Activated CD4-positive, alpha-beta T cell treated with anti-CD3 and anti-CD28 coated beads, Interleukin-2, amount 10 ng/mL, durations not matched to agents 24 days and 14 days (primary cell): Measurements from ENCODE around the gene MGAT1. TPM values are rescaled to one million over a fixed set of nuclear protein-coding genes. Genes with fewer than 3 reads are reported as not detected.
"Not testable (repeated sequence)": the region's sequence is repeated elsewhere in the genome, so short reads cannot be mapped to it uniquely, and the experiment has no call there.

Source experiments
- DNase-seq: peaks from one replicate; pipeline ENCODE4 v3.0.0; 2022
- H3K27ac Mint-ChIP-seq: one replicate; pipeline ENCODE4 v1.8.0; 2022; ENCODE audit warnings: mild to moderate bottlenecking, mixed read lengths
- H3K27me3 Mint-ChIP-seq: one replicate; pipeline ENCODE4 v1.8.0; 2022; ENCODE audit warnings: mixed read lengths
- H3K36me3 Mint-ChIP-seq: one replicate; pipeline ENCODE4 v1.8.0; 2022; ENCODE audit warnings: low read depth, mild to moderate bottlenecking, mixed read lengths
- H3K4me1 Mint-ChIP-seq: one replicate; pipeline ENCODE4 v1.8.0; 2021; ENCODE audit warnings: mixed read lengths
- H3K4me3 Mint-ChIP-seq: one replicate; pipeline ENCODE4 v1.8.0; 2022; ENCODE audit warnings: mild to moderate bottlenecking, moderate library complexity, mixed read lengths
- H3K9me3 Mint-ChIP-seq: one replicate; pipeline ENCODE4 v1.8.0; 2021; ENCODE audit warnings: mixed read lengths
- intact Hi-C: fragments of 100-400 bp; cut with micrococcal nuclease; formaldehyde crosslinking; loops from one replicate; pipeline ENCODE4 v1.15.1; 2023
- total RNA-seq: library from RNA; stranded (reverse); gene quantifications from 2 replicates; pipeline ENCODE4 v1.2.3, GENCODE V29; 2022

MGAT1 gene
- total RNA-seq, 1 donor from 2014 or later: 122 TPM

GRCh38 chr5:180791611-180792213 is 10.9 kb downstream of the MGAT1 start:
- Mint-ChIP-seq H3K36me3 (peaks cover 64% of the 10 kb centered on the region), H3K27ac (no peak overlapping the region), H3K9me3 (no peaks in the 10 kb centered on the region), H3K4me1 (peaks cover 27% of the 10 kb centered on the region), H3K27me3 (no peaks in the 10 kb centered on the region), H3K4me3 (no peak overlapping the region)
- intact Hi-C loops: no loop called here
- no peak for DNase-seq

- H3K27me3 Mint-ChIP-seq: no peaks in the 10 kb centered on the region
- H3K4me1 Mint-ChIP-seq: peaks cover 26% of the 10 kb centered on the region
- no peak overlapping the region for H3K4me3 Mint-ChIP-seq
- H3K9me3 Mint-ChIP-seq: no peaks in the 10 kb centered on the region
- H3K36me3 Mint-ChIP-seq: peaks cover 56% of the 10 kb centered on the region
- intact Hi-C loops: no loop called here
- H3K27ac Mint-ChIP-seq: peak overlapping the region; percentile 7
- no peak for DNase-seq
Measured at GRCh38 chr5:180790524-180790923, 12.1 kb downstream of the MGAT1 start.

GRCh38 chr5:180790020-180790419 is 12.6 kb downstream of the MGAT1 start:
- no peaks in the 10 kb centered on the region for H3K9me3 Mint-ChIP-seq
- peaks cover 26% of the 10 kb centered on the region for H3K4me1 Mint-ChIP-seq
- intact Hi-C loops: no loop called here
- peaks cover 54% of the 10 kb centered on the region for H3K36me3 Mint-ChIP-seq
- no peak overlapping the region for H3K4me3 Mint-ChIP-seq
- H3K27me3 Mint-ChIP-seq: no peaks in the 10 kb centered on the region
- DNase-seq: peak; percentile 57
- peak overlapping the region; percentile 7 for H3K27ac Mint-ChIP-seq

- peak; percentile 45 for DNase-seq
- H3K27ac Mint-ChIP-seq, H3K9me3 Mint-ChIP-seq, H3K27me3 Mint-ChIP-seq, H3K4me3 Mint-ChIP-seq, intact Hi-C loops: not testable (repeated sequence)
- Mint-ChIP-seq H3K36me3 (peaks cover 48% of the 10 kb centered on the region), H3K4me1 (peaks cover 22% of the 10 kb centered on the region)
Measured at GRCh38 chr5:180788651-180789410, 13.8 kb downstream of the MGAT1 start.

- peaks cover 40% of the 10 kb centered on the region for H3K36me3 Mint-ChIP-seq
- no peak overlapping the region for H3K4me3 Mint-ChIP-seq
- no peaks in the 10 kb centered on the region for H3K9me3 Mint-ChIP-seq
- peak; percentile 52 for DNase-seq
- peak overlapping the region; percentile 57 for H3K27ac Mint-ChIP-seq
- H3K27me3 Mint-ChIP-seq: no peaks in the 10 kb centered on the region
- intact Hi-C loops: no loop called here
- H3K4me1 Mint-ChIP-seq: peaks cover 16% of the 10 kb centered on the region
Measured at GRCh38 chr5:180787711-180788431, 14.7 kb downstream of the MGAT1 start.

GRCh38 chr5:180786531-180787398 is 15.8 kb downstream of the MGAT1 start:
- Mint-ChIP-seq H3K4me1 (peaks cover 16% of the 10 kb centered on the region), H3K27me3 (no peaks in the 10 kb centered on the region), H3K9me3 (no peaks in the 10 kb centered on the region), H3K27ac (peak overlapping the region; percentile 45), H3K36me3 (peaks cover 32% of the 10 kb centered on the region), H3K4me3 (no peak overlapping the region)
- intact Hi-C loops: no loop called here
- DNase-seq: peak; percentile 50

- Mint-ChIP-seq H3K27me3 (no peaks in the 10 kb centered on the region), H3K27ac (peak overlapping the region; percentile 65), H3K4me1 (peaks cover 16% of the 10 kb centered on the region), H3K4me3 (no peak overlapping the region), H3K36me3 (peaks cover 23% of the 10 kb centered on the region), H3K9me3 (no peaks in the 10 kb centered on the region)
- intact Hi-C loops: loop anchor here (1.0 kb wide), 1 partner anchor 16 kb away; the partner anchor contains the start of gene MGAT1
- DNase-seq: no peak
Measured at GRCh38 chr5:180785794-180786221, 16.8 kb downstream of the MGAT1 start.

GRCh38 chr5:180785121-180785781 is 17.4 kb downstream of the MGAT1 start:
- peak; percentile 55 for DNase-seq
- Mint-ChIP-seq H3K27me3 (no peaks in the 10 kb centered on the region), H3K9me3 (no peaks in the 10 kb centered on the region), H3K27ac (peak overlapping the region; percentile 65), H3K4me3 (no peak overlapping the region), H3K36me3 (peaks cover 18% of the 10 kb centered on the region), H3K4me1 (peaks cover 14% of the 10 kb centered on the region)
- intact Hi-C loops: loop anchor here (1.0 kb wide), 1 partner anchor 17 kb away; the partner anchor contains the start of gene MGAT1

- Mint-ChIP-seq H3K4me1 (peaks cover 14% of the 10 kb centered on the region), H3K4me3 (no peak overlapping the region), H3K27me3 (no peaks in the 10 kb centered on the region), H3K27ac (no peak overlapping the region), H3K36me3 (peaks cover 11% of the 10 kb centered on the region), H3K9me3 (no peaks in the 10 kb centered on the region)
- intact Hi-C loops: loop anchor here (1.0 to 5.0 kb wide), 2 partner anchors 18 to 268 kb away; partner anchors contain the start of gene MGAT1
- peak; percentile 89 for DNase-seq
Measured at GRCh38 chr5:180784497-180785097, 18.0 kb downstream of the MGAT1 start.

GRCh38 chr5:180783340-180784052 is 19.1 kb downstream of the MGAT1 start:
- Mint-ChIP-seq H3K36me3 (peaks cover 7% of the 10 kb centered on the region), H3K27me3 (no peaks in the 10 kb centered on the region), H3K9me3 (no peaks in the 10 kb centered on the region), H3K4me1 (peaks cover 14% of the 10 kb centered on the region), H3K4me3 (no peak overlapping the region), H3K27ac (no peak overlapping the region)
- intact Hi-C loops: loop anchor here (5.0 kb wide), 1 partner anchor 269 kb away; no protein-coding TSS in a partner anchor
- DNase-seq: no peak

GRCh38 chr5:180782748-180783147 is 19.9 kb downstream of the MGAT1 start:
- intact Hi-C loops: loop anchor here (5.0 kb wide), 1 partner anchor 270 kb away; no protein-coding TSS in a partner anchor
- Mint-ChIP-seq H3K36me3 (peaks cover 5% of the 10 kb centered on the region), H3K9me3 (no peaks in the 10 kb centered on the region), H3K27me3 (no peaks in the 10 kb centered on the region), H3K27ac (no peak overlapping the region), H3K4me1 (peaks cover 11% of the 10 kb centered on the region), H3K4me3 (no peak overlapping the region)
- peak; percentile 50 for DNase-seq

GRCh38 chr5:180781900-180782326 is 20.7 kb downstream of the MGAT1 start:
- H3K4me1 Mint-ChIP-seq, H3K27me3 Mint-ChIP-seq, H3K9me3 Mint-ChIP-seq, H3K4me3 Mint-ChIP-seq, H3K36me3 Mint-ChIP-seq, H3K27ac Mint-ChIP-seq: not testable (repeated sequence)
- intact Hi-C loops: loop anchor here (5.0 kb wide), 1 partner anchor 270 kb away; no protein-coding TSS in a partner anchor
- DNase-seq: peak; percentile 45
